ENCODE results near the gene PLN. TPM values are rescaled to one million over a fixed set of nuclear protein-coding genes. Genes with fewer than 3 reads are reported as not detected.
A peak's percentile ranks its signal among the peaks of the same experiment; 100 is the strongest.

Gene PLN
- total RNA-seq, 1 donor from 2014 or later, result 0.82 TPM

- DNase-seq (ENCODE audit: low spot score in 2 of 2) (no peak), FAIRE-seq (no peak)
Observed at GRCh38 chr6:118535176-118535844, 12.8 kb upstream of the PLN start.

DNA sequence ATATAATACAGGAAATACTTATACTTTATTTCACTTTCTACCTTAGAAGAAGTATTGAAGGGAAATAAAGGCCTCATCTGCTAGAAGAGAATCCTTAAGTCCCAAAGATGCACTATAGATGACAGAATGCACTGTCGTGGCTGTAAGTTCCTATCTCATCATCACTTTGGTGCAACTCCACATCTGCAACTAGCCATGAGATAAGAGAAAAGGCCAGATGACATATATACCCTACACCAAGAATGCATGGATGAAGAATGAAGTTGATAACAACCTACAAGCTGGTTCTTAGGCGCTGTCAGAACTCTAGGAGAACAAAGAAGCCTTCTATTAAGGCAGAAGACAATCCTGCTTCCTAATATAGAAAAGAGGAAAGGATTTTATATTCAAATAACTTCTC lies 11.6 kb upstream of the PLN start:
- DNase-seq (ENCODE audit: low spot score in 2 of 2) (no peak), FAIRE-seq (no peak)

DNA sequence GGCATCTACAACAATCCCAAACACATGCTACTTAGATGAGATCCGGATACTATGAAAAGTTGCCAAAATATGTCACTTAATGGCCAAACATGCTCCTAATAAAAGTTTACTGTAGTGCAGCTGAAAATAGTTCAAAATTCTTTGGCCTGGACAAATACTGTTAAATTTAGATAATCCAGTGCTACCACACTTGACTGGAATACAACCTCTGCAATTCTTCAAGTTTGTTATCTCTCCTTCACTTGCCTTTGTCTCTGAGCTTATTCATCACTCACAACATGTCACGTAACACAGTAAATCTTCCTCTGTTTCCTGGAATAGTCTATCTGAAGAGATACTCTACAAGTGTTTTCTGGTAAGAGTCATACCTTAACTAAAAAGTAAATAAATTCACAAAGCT lies 10.5 kb upstream of the PLN start:
- FAIRE-seq, result no peak
- DNase-seq (ENCODE audit: low spot score in 2 of 2), result no peak

DNA sequence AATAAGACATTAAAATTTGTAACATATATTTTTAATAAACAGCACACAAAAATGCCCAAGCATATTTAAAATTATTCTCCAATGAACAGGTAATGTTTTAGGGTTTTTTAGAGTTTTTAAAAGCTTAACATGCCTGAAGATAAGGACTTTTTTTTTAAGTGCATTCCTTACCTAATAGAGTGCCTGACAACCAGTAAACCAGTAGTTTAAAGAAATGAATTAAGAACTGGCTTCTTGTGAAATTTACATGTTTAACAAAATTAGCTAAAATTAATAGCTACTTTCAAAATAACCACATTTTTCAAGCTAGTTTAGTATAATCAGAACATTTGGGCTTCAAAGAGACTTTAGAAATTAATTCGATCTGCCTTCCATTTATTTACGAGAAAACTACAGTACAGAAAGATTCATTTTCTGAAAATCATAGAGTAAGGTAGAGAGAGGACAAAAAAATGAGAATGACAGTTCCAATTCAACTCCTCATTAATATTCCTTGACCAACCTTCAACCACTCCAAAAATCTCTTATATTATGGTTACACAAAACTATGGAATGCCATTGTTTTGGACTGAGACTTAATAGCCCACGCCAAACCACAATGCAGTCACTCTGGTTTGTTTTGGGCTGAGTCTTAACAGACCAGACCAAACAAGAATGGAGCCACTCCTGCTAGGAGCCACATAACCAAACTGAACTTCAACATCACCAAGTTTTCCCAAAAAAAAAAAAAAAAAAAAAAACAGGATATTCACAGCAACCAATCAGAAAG lies 5.7 kb upstream of the PLN start:
- DNase-seq (ENCODE audit: low spot score in 2 of 2) (no peak), FAIRE-seq (no peak)

DNA sequence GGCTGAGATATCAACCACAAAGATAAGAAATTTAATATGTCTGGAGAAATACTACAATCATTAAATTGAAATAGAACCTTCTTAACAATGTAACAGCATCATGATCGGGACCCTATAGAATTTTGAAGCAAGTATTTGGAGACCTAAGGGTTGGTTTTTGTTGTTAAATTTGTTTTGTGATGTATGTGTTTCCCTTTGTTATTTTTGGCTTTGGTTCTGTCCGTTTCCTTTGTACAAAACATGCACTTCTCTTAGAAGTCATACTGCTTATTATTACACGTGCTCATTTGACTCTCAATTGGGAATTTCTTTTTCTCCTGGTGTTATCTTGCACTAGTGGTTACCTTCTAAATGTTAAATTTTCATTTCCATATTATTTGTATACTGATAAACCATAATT lies 4.0 kb upstream of the PLN start:
- FAIRE-seq (no peak), DNase-seq (ENCODE audit: low spot score in 2 of 2) (no peak)

DNA sequence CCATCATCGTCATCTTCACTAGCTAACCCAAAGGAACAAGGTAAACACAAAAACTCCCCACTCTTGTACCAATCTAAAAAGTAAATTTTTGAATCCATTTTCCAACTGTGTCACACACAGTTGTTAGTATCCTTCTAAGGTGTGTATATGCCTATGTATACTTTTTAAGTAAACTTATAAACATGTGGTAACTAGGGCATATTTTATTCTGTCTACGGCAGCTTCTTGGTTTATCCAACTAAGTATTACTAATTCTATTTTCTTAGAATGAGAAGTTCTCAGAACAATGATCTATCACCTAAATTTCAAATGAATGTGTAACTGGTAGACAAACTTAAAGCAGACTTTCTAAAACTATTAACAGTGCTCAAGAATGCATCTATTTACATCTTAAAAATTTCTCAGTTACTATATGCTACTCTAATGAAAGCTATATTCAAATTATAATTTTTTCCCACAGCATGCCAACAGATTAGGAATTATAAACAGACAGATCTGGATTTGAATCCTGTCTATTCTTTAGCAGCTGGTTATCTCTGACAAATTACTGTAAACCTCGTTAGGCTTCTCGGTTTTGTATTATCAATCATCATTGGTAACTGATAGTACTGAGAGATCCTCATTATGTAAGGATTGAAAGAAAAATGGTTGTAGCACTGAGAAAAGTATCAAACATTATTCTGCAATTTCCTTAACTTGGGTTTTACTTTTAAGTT lies 1.8 kb upstream of the PLN start:
- no peak for FAIRE-seq
- no peak for DNase-seq (ENCODE audit: low spot score in 2 of 2)

DNA sequence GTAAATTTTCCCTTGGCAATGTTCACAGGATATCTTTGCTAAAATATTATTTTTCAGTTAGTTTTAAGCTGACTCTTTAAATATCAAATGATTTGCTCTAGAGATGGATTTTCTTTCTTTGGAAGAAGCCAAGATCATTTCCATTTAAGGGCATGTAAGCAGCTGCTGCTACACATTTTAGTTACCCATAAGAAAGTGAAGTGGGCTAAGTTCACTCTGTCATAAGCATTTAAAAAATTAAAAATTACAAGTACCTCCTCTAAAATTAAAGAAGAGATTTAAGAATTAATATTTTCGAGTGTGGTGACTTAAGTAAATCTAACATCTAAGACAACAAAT lies 1.2 kb upstream of the PLN start:
- FAIRE-seq (no peak), DNase-seq (ENCODE audit: low spot score in 2 of 2) (no peak)

GRCh38 chr6:118548613-118549012 lies 517 bp downstream of the PLN start:
- no peak for DNase-seq (ENCODE audit: low spot score in 2 of 2)
- no peak for FAIRE-seq

- FAIRE-seq, result peak; percentile 80
- DNase-seq (ENCODE audit: low spot score in 2 of 2), result peak; percentile 6 to 30
Observed at GRCh38 chr6:118551063-118552053, 3.3 kb downstream of the PLN start.

DNA sequence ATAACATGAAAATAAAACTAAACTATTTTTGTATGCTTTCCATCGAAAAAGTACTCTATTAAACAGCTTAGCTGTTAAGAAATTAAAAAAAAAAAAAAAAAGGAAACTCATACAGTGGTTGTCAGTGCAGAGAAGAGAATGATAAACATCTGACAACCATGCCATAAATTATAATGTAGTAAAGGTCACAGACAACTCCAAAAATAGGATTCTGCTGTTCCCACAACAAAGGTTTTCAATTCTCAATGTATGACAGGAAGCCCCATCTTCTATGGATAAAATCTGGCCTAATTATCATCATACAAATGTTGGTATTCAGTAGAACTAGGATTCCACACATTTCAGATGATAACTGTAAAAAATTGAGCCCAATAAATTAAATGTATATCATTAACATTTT lies 5.0 kb downstream of the PLN start:
- DNase-seq (ENCODE audit: low spot score in 2 of 2) (no peak), FAIRE-seq (no peak)

- DNase-seq (ENCODE audit: low spot score in 2 of 2) (no peak), FAIRE-seq (no peak)
Observed at GRCh38 chr6:118554698-118555097, 6.6 kb downstream of the PLN start.

DNA sequence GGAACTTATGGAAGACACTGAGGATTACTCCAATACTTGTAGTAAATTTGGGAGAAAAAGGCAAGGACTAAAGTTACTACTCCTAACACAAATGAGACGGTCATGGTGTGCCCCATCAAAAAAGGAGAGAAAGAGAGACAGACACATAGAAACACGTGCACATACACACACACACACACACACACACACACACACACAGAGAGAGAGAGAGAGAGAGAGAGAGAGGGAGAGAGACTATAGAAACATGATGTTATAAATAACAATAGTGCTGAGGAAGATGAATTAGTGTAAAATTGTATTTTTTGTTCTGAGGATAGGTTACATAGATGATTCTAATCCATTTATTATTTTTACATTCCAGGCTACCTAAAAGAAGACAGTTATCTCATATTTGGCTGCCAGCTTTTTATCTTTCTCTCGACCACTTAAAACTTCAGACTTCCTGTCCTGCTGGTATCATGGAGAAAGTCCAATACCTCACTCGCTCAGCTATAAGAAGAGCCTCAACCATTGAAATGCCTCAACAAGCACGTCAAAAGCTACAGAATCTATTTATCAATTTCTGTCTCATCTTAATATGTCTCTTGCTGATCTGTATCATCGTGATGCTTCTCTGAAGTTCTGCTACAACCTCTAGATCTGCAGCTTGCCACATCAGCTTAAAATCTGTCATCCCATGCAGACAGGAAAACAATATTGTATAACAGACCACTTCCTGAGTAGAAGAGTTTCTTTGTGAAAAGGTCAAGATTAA lies 10.5 kb downstream of the PLN start:
- FAIRE-seq (no peak), DNase-seq (ENCODE audit: low spot score in 2 of 2) (no peak)

GRCh38 chr6:118559659-118560058 lies 11.6 kb downstream of the PLN start:
- DNase-seq (ENCODE audit: low spot score in 2 of 2) (no peak), FAIRE-seq (no peak)

DNA sequence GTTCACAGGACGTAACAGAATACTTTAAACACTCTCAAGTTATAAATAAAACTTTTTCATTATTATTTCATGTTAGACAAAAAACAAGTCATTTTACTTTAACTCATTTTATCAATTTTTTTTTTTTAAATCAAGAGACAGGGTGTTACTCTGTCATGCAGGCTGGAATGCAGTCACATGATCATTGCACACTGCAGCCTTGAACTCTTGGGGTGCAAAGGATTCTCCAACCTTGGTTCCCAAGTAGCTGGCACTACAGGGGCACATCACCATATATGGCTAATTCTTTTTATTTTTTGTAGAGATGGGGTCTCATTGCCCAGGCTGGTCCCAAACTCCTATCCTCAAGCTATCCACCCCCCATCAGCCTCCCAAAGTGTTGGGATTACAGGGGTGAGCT lies 14.2 kb downstream of the PLN start:
- no peak for FAIRE-seq

GRCh38 chr6:118562959-118563358 lies 14.9 kb downstream of the PLN start:
- FAIRE-seq (no peak), DNase-seq (ENCODE audit: low spot score in 2 of 2) (no peak)

More for the DNA sequence above, 14.2 kb downstream of the PLN start:
- no peak for DNase-seq (ENCODE audit: low spot score in 2 of 2)

GRCh38 chr6:118565311-118565960 lies 17.3 kb downstream of the PLN start:
- FAIRE-seq, result no peak
- no peak for DNase-seq (ENCODE audit: low spot score in 2 of 2)

DNA sequence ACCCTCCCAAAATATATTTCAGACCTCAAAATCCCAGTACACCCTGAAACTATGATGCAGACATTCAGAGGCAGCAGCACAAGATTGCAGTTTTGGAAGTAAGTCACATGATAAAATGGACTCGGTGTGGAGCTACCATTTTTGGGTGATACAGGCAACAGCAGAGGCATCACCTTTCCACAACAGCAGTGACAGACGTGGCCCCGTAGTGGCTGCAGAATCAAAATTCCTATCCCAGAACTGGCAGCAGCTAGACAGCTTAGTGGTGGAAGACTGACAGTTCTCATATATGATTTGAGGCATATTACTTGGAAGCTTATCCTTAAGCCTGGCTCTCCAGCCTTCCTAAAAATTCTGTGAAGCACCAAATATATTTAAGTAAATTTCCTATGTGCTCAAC lies 19.9 kb downstream of the PLN start:
- FAIRE-seq (no peak), DNase-seq (ENCODE audit: low spot score in 2 of 2) (no peak)

DNA sequence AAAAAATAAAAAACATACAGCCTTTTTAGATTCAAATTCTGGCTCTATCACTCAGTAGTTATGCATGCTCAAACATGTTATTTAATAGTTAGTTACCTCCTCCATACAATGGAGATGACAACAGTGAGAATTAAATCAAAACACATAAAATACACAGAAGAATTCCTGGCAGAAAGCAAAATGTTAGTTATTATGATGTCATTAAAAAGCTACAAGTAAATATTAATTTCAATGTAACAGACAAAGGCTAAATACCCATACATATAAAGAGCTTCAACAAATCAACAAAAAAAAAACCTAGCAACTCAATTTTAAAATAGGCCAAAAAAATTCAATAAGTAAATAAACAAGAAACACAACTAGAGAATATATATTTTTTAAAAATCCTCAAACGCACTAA lies 21.4 kb downstream of the PLN start:
- no peak for DNase-seq (ENCODE audit: low spot score in 2 of 2)
- FAIRE-seq, result peak; percentile 60

DNA sequence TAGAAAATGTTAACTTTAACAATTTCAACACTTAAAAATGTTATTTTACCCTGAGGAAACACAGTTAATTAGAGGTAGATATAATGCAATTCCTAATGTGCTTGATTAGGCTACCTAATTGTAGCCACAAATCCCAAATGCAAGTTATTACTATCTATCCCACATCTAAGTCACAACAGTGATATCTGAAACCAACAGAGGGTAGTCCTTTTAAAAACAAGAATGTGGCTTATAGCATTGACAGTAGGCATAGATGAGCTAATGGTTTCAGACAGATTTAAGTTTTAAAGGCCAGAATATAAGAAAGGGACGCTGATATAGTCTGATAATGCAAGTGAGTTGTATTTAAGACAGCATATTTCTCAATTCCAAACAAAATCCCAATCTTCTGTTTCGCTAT lies 23.0 kb downstream of the PLN start:
- DNase-seq (ENCODE audit: low spot score in 2 of 2) (no peak), FAIRE-seq (no peak)
